GM23248 (cell line): ENCODE measurements around the gene INO80. TPM values are rescaled to one million over a fixed set of nuclear protein-coding genes. Genes with fewer than 3 reads are reported as not detected.

Experiments used
- DNase-seq: peaks from one replicate; pipeline ENCODE4 v3.0.0-alpha.2; 2015
- H2AFZ ChIP-seq: fragments of 200-600 bp; sonication (generic); 2 replicates; pipeline ENCODE4 v1.6.1; 2016; ENCODE audit warnings: antibody characterized with exemption
- H3F3A ChIP-seq: fragments of 200-600 bp; sonication (generic); 2 replicates; pipeline ENCODE4 v1.6.1; 2016; ENCODE audit warnings: mild to moderate bottlenecking, antibody characterized with exemption, mixed run types; ENCODE audit not compliant: insufficient read depth
- H3K27ac ChIP-seq: fragments of 200-600 bp; sonication (generic); 2 replicates; pipeline ENCODE4 v1.5.1; 2016; ENCODE audit warnings: mild to moderate bottlenecking
- H3K27me3 ChIP-seq: fragments of 200-600 bp; sonication (generic); replicated peaks from 2 replicates; pipeline ENCODE4 v1.6.1; 2016; ENCODE audit warnings: mild to moderate bottlenecking; ENCODE audit not compliant: insufficient read depth
- H3K36me3 ChIP-seq: fragments of 200-600 bp; sonication (generic); 2 replicates; pipeline ENCODE4 v1.6.1; 2016; ENCODE audit warnings: low read depth, mild to moderate bottlenecking
- H3K4me1 ChIP-seq: fragments of 200-600 bp; sonication (generic); 2 replicates; pipeline ENCODE4 v1.6.1; 2016; ENCODE audit warnings: mild to moderate bottlenecking; ENCODE audit not compliant: insufficient read depth
- H3K4me2 ChIP-seq: fragments of 200-600 bp; sonication (generic); one replicate; pipeline ENCODE4 v1.6.1; 2016; ENCODE audit warnings: mild to moderate bottlenecking; ENCODE audit not compliant: unreplicated experiment
- H3K4me3 ChIP-seq: fragments of 200-600 bp; sonication (generic); 2 replicates; pipeline ENCODE4 v1.5.1; 2016; ENCODE audit warnings: mild to moderate bottlenecking
- H3K79me2 ChIP-seq: fragments of 200-600 bp; sonication (generic); 2 replicates; pipeline ENCODE4 v1.6.1; 2016; ENCODE audit warnings: mild to moderate bottlenecking; ENCODE audit not compliant: insufficient read depth
- H3K9ac ChIP-seq: fragments of 200-600 bp; sonication (generic); 2 replicates; pipeline ENCODE4 v1.6.1; 2016; ENCODE audit warnings: mild to moderate bottlenecking
- H3K9me2 ChIP-seq: fragments of 200-600 bp; sonication (generic); 2 replicates; pipeline ENCODE4 v1.6.1; 2016; ENCODE audit warnings: mixed run types, mild to moderate bottlenecking, moderate library complexity; ENCODE audit not compliant: insufficient read depth
- H3K9me3 ChIP-seq: fragments of 200-600 bp; sonication (generic); one replicate; pipeline ENCODE4 v1.6.1; 2017; ENCODE audit warnings: low read depth
- H4K20me1 ChIP-seq: fragments of 200-600 bp; sonication (generic); 2 replicates; pipeline ENCODE4 v1.6.0; 2016; ENCODE audit not compliant: insufficient read depth
- EZH2 ChIP-seq: fragments of 200-600 bp; sonication (generic); IDR thresholded peaks from 2 replicates; pipeline ENCODE4 v1.6.1; 2018; ENCODE audit warnings: antibody characterized with exemption, mild to moderate bottlenecking; ENCODE audit not compliant: insufficient read depth, poor library complexity, severe bottlenecking
- EZH2phosphoT487 ChIP-seq: fragments of 200-600 bp; sonication (generic); IDR thresholded peaks from 2 replicates; pipeline ENCODE4 v1.6.1; 2018; ENCODE audit warnings: antibody characterized with exemption, moderate library complexity, mild to moderate bottlenecking, low read depth; ENCODE audit not compliant: insufficient read depth
- WGBS, 2 experiments: methylation state at CpG; one replicate each; pipeline ENCODE4 v1.1.6; 2015 to 2017; ENCODE audit warnings: low lambda C conversion rate in 2 of 2, low coverage in 1 of 2; ENCODE audit errors: missing lambda C conversion rate in 2 of 2; 5-methylcytosine and 5-hydroxymethylcytosine counted together
- in situ Hi-C: fragments of 300-500 bp; cut with MboI; formaldehyde crosslinking; loops from 2 replicates; pipeline ENCODE4 v1.15.0; 2020
- polyA plus RNA-seq: library from polyadenylated mRNA; unstranded; fragments of >200 nt; fragmentation: Nextera tagmentation; extraction: Ambion mirVana; gene quantifications from 2 replicates; pipeline ENCODE4 v1.2.1, GENCODE V29; 2016
- total RNA-seq: library from RNA; depleted of rRNA; stranded (reverse); fragments of >200 nt; shearing (Covaris generic); gene quantifications from 2 replicates; pipeline ENCODE4 v1.2.3, GENCODE V29; 2014

INO80 gene
- total and polyA plus RNA-seq, 2 experiments from 2014 or later = 5.3 to 25.9 TPM

- no peak for DNase-seq
- Histone ChIP-seq H3F3A (peaks cover 9% of the 10 kb centered on the region; the same call in 1 of the 2 replicates), H3K27me3 (no peaks in the 10 kb centered on the region), H3K9me2 (no peaks in the 10 kb centered on the region), H3K9ac (no peak overlapping the region), H3K27ac (no peak overlapping the region), H3K36me3 (peaks cover 19% of the 10 kb centered on the region; the same call in 1 of the 2 replicates), H2AFZ (no peak overlapping the region), H3K9me3 (no peaks in the 10 kb centered on the region), H3K4me1 (peaks cover 25% of the 10 kb centered on the region), H4K20me1 (no peaks in the 10 kb centered on the region; the same call in 1 of the 2 replicates), H3K4me2 (no peak overlapping the region), H3K79me2 (peaks cover 32% of the 10 kb centered on the region), H3K4me3 (no peak overlapping the region)
- in situ Hi-C loops = no loop called here
- 88 to 92% methylated on average over 6 of the region's 6 CpGs for WGBS, 2 experiments
- no peak for TF ChIP-seq EZH2phosphoT487
- TF ChIP-seq EZH2 = no peak
These were observed 157.9 kb downstream of the INO80 start for GRCh38 chr15:40958146-40958545.

GRCh38 chr15:40957581-40958051 is 158.5 kb downstream of the INO80 start:
- H3K79me2 ChIP-seq = peaks cover 32% of the 10 kb centered on the region
- no peak for DNase-seq
- TF ChIP-seq EZH2phosphoT487 (no peak), EZH2 (no peak)
- no peak overlapping the region for H3K4me3 ChIP-seq
- H3K9ac ChIP-seq = no peak overlapping the region
- peaks cover 9% of the 10 kb centered on the region; the same call in 1 of the 2 replicates for H3F3A ChIP-seq
- no peaks in the 10 kb centered on the region for H3K27me3 ChIP-seq
- peaks cover 19% of the 10 kb centered on the region; the same call in 1 of the 2 replicates for H3K36me3 ChIP-seq
- WGBS, 2 experiments = 56 to 60% methylated on average over 9 of the region's 9 CpGs
- H4K20me1 ChIP-seq = no peaks in the 10 kb centered on the region; the same call in 1 of the 2 replicates
- H3K9me3 ChIP-seq = no peaks in the 10 kb centered on the region
- no peaks in the 10 kb centered on the region for H3K9me2 ChIP-seq
- peaks cover 25% of the 10 kb centered on the region for H3K4me1 ChIP-seq
- H3K4me2 ChIP-seq = no peak overlapping the region
- H3K27ac ChIP-seq = no peak overlapping the region
- in situ Hi-C loops = no loop called here
- H2AFZ ChIP-seq = no peak overlapping the region

- H3K9ac ChIP-seq = no peak overlapping the region
- no peak overlapping the region for H2AFZ ChIP-seq
- no peaks in the 10 kb centered on the region for H3K9me3 ChIP-seq
- H3K79me2 ChIP-seq = peaks cover 32% of the 10 kb centered on the region
- 80 to 93% methylated on average over 4 of the region's 4 CpGs for WGBS, 2 experiments
- H3K4me1 ChIP-seq = peaks cover 30% of the 10 kb centered on the region
- DNase-seq = no peak
- in situ Hi-C loops = no loop called here
- H3K4me2 ChIP-seq = no peak overlapping the region
- H3K27ac ChIP-seq = no peak overlapping the region
- no peak for TF ChIP-seq EZH2phosphoT487
- TF ChIP-seq EZH2 = no peak
- peaks cover 13% of the 10 kb centered on the region for H3F3A ChIP-seq
- no peaks in the 10 kb centered on the region for H3K27me3 ChIP-seq
- H3K9me2 ChIP-seq = no peaks in the 10 kb centered on the region
- H3K4me3 ChIP-seq = no peak overlapping the region
- peaks cover 19% of the 10 kb centered on the region; the same call in 1 of the 2 replicates for H3K36me3 ChIP-seq
- no peaks in the 10 kb centered on the region; the same call in 1 of the 2 replicates for H4K20me1 ChIP-seq
These were observed 159.0 kb downstream of the INO80 start for GRCh38 chr15:40957041-40957555.

GRCh38 chr15:40956541-40956982 is 159.5 kb downstream of the INO80 start:
- Histone ChIP-seq H3K4me2 (peak overlapping the region; percentile 60), H3K27me3 (no peaks in the 10 kb centered on the region), H3K36me3 (peaks cover 19% of the 10 kb centered on the region; the same call in 1 of the 2 replicates), H3K4me3 (peak overlapping the region; percentile 83), H3K79me2 (peaks cover 32% of the 10 kb centered on the region), H3K27ac (no peak overlapping the region), H3F3A (peaks cover 18% of the 10 kb centered on the region), H4K20me1 (no peaks in the 10 kb centered on the region; the same call in 1 of the 2 replicates), H3K9ac (peak overlapping the region; percentile 41; the same call in 1 of the 2 replicates), H3K9me2 (no peaks in the 10 kb centered on the region), H2AFZ (no peak overlapping the region), H3K4me1 (peaks cover 32% of the 10 kb centered on the region), H3K9me3 (no peaks in the 10 kb centered on the region)
- no peak for TF ChIP-seq EZH2phosphoT487
- no peak for TF ChIP-seq EZH2
- 94 to 100% methylated on average over 3 of the region's 3 CpGs for WGBS, 2 experiments
- no peak for DNase-seq
- in situ Hi-C loops = no loop called here
